MCF 10A (cell line): ENCODE results near the gene RNF213. TPM values are rescaled to one million over a fixed set of nuclear protein-coding genes. Genes with fewer than 3 reads are reported as not detected.
"Not testable (repeated sequence)": the region's sequence is repeated elsewhere in the genome, so short reads cannot be mapped to it uniquely, and the experiment has no call there.

ENCODE experiments used
- BruUV-seq: library from RNA; stranded (reverse); fragments of 400-500 nt; replicated peaks from 2 replicates; lab custom pipeline; 2021; lab: Mats Ljungman, UMichigan
- CTCF ChIA-PET: fragments of 300-600 bp; sonication (Branson Sonifier 250); formaldehyde crosslinking; extraction: SDS; loops from one replicate; lab custom pipeline; 2021; ENCODE audit warnings: antibody characterized with exemption, inconsistent platforms; lab: Yijun Ruan, JAX
- POLR2A ChIA-PET: fragments of 300-600, 350-650 bp; sonication (Branson Sonifier 250); formaldehyde crosslinking; extraction: SDS; loops from one replicate; lab custom pipeline; 2020; ENCODE audit warnings: antibody characterized with exemption, inconsistent platforms; lab: Yijun Ruan, JAX
- DNase-seq: peaks from one replicate; pipeline ENCODE4 v3.0.0-alpha.2; 2018; ENCODE audit not compliant: unreplicated experiment
- H3K27ac Mint-ChIP-seq: one replicate; pipeline ENCODE4 v1.8.0; 2022; ENCODE audit warnings: mild to moderate bottlenecking, low read depth, mixed read lengths; ENCODE audit not compliant: unreplicated experiment
- H3K27me3 Mint-ChIP-seq: one replicate; pipeline ENCODE4 v1.8.0; 2022; ENCODE audit warnings: mixed read lengths; ENCODE audit not compliant: insufficient read depth, unreplicated experiment
- H3K36me3 Mint-ChIP-seq: one replicate; pipeline ENCODE4 v1.8.0; 2022; ENCODE audit warnings: mild to moderate bottlenecking, moderate library complexity, mixed read lengths; ENCODE audit not compliant: insufficient read depth, unreplicated experiment
- H3K4me1 Mint-ChIP-seq: one replicate; pipeline ENCODE4 v1.8.0; 2022; ENCODE audit warnings: mixed read lengths; ENCODE audit not compliant: insufficient read depth, unreplicated experiment
- H3K4me3 Mint-ChIP-seq: one replicate; pipeline ENCODE4 v1.8.0; 2022; ENCODE audit warnings: mild to moderate bottlenecking, moderate library complexity, mixed read lengths; ENCODE audit not compliant: unreplicated experiment
- H3K9me3 Mint-ChIP-seq: one replicate; pipeline ENCODE4 v1.8.0; 2022; ENCODE audit warnings: mixed read lengths; ENCODE audit not compliant: unreplicated experiment
- CTCF ChIP-seq: fragments of 200-600 bp; IDR thresholded peaks from one replicate; pipeline ENCODE4 v1.8.0; 2022; ENCODE audit warnings: antibody characterized with exemption, mild to moderate bottlenecking; ENCODE audit not compliant: unreplicated experiment
- intact Hi-C: fragments of 100-400 bp; cut with micrococcal nuclease; formaldehyde crosslinking; loops from 2 replicates; pipeline ENCODE4 v1.14.1; 2022
- total RNA-seq: library from RNA; stranded (reverse); gene quantifications from 2 replicates; pipeline ENCODE4 v1.2.3, GENCODE V29; 2022

RNF213 gene
- total RNA-seq, 1 experiment from 2014 or later = 50.5 TPM

- BruUV-seq = no TSS peak
- TF ChIP-seq CTCF = no peak
- intact Hi-C loops = no loop called here
- H3K36me3 Mint-ChIP-seq = peaks cover 96% of the 10 kb centered on the region
- ChIA-PET CTCF (no interaction called here), POLR2A (interaction anchor here (0.6 to 1.0 kb wide), 2 partner anchors 14 to 283 kb away, joined by 3 read pairs; no protein-coding TSS in a partner anchor)
- H3K4me1 Mint-ChIP-seq = no peaks in the 10 kb centered on the region
- no peak overlapping the region for H3K4me3 Mint-ChIP-seq
- DNase-seq = no peak
- no peak overlapping the region for H3K27ac Mint-ChIP-seq
- H3K9me3 Mint-ChIP-seq = no peaks in the 10 kb centered on the region
- no peaks in the 10 kb centered on the region for H3K27me3 Mint-ChIP-seq
These were observed 63.3 kb downstream of the RNF213 start for GRCh38 chr17:80323982-80324381.

- H3K27ac Mint-ChIP-seq = no peak overlapping the region
These were observed 66.9 kb downstream of the RNF213 start for GRCh38 chr17:80327518-80327917.

GRCh38 chr17:80328634-80329380 is 68.2 kb downstream of the RNF213 start:
- ChIA-PET POLR2A (no interaction called here), CTCF (no interaction called here)
- Mint-ChIP-seq H3K27me3 (no peaks in the 10 kb centered on the region), H3K9me3 (no peaks in the 10 kb centered on the region), H3K27ac (no peak overlapping the region), H3K36me3 (peaks cover 95% of the 10 kb centered on the region), H3K4me3 (no peak overlapping the region), H3K4me1 (no peaks in the 10 kb centered on the region)
- intact Hi-C loops = no loop called here
- no TSS peak for BruUV-seq
- DNase-seq = no peak
- no peak for TF ChIP-seq CTCF

More at GRCh38 chr17:80327518-80327917, 66.9 kb downstream of the RNF213 start:
- Mint-ChIP-seq H3K36me3 (peaks cover 95% of the 10 kb centered on the region), H3K9me3 (no peaks in the 10 kb centered on the region), H3K4me3 (no peak overlapping the region), H3K27me3 (no peaks in the 10 kb centered on the region), H3K4me1 (no peaks in the 10 kb centered on the region)
- no peak for DNase-seq
- BruUV-seq = no TSS peak
- POLR2A ChIA-PET = interaction anchor here (1.1 kb wide), 1 partner anchor 9 kb away, joined by 3 read pairs; no protein-coding TSS in a partner anchor
- TF ChIP-seq CTCF = no peak
- CTCF ChIA-PET = no interaction called here
- intact Hi-C loops = no loop called here

- intact Hi-C loops, H3K27me3 Mint-ChIP-seq, H3K4me1 Mint-ChIP-seq, H3K9me3 Mint-ChIP-seq, BruUV-seq, H3K4me3 Mint-ChIP-seq, CTCF ChIA-PET, H3K27ac Mint-ChIP-seq, DNase-seq, POLR2A ChIA-PET: not testable (repeated sequence)
- H3K36me3 Mint-ChIP-seq = peaks cover 95% of the 10 kb centered on the region
These were observed 68.8 kb downstream of the RNF213 start for GRCh38 chr17:80329421-80329820.
